HEK293 (cell line): ENCODE measurements around the gene HOXD1.

ENCODE experiments used
- CTCF ChIA-PET: fragments of 350-600 bp; formaldehyde crosslinking; extraction: SDS; loops from one replicate; lab custom pipeline; 2021; ENCODE audit warnings: antibody characterized with exemption; lab: Yijun Ruan, JAX
- POLR2A ChIA-PET: fragments of 300-600 bp; formaldehyde crosslinking; extraction: SDS; loops from one replicate; lab custom pipeline; 2020; ENCODE audit warnings: antibody characterized with exemption, inconsistent platforms; lab: Yijun Ruan, JAX
- H3K27ac ChIP-seq: fragments of 200-500 bp; sonication (Bioruptor generic); 2 replicates; pipeline ENCODE4 v1.5.1; 2014; ENCODE audit warnings: low read depth, low read length, control low read depth, inconsistent platforms; ENCODE audit errors: extremely low read depth
- H3K36me3 ChIP-seq, 2 experiments: fragments of 200-500 bp in 1 of 2; sonication (Bioruptor generic) in 1 of 2; 1 replicate in 1 of 2; 2 replicates in 1 of 2; pipeline ENCODE4 v1.5.1; 2014 to 2017; ENCODE audit warnings: inconsistent platforms in 2 of 2, low read length in 2 of 2; ENCODE audit not compliant: control insufficient read depth in 2 of 2, insufficient read depth in 1 of 2
- H3K4me1 ChIP-seq: fragments of 200-500 bp; sonication (Bioruptor generic); 2 replicates; pipeline ENCODE4 v1.5.1; 2014; ENCODE audit warnings: mild to moderate bottlenecking, low read length, inconsistent platforms; ENCODE audit not compliant: control insufficient read depth, insufficient read depth
- H3K4me3 ChIP-seq: 2 replicates; pipeline ENCODE4 v1.5.1; 2011; ENCODE audit warnings: low read depth, mild to moderate bottlenecking, control low read depth, low read length, moderate library complexity
- H3K9me3 ChIP-seq: fragments of 200-500 bp; sonication (Bioruptor generic); 2 replicates; pipeline ENCODE4 v1.5.1; 2014; ENCODE audit warnings: low read depth, low read length, inconsistent platforms; ENCODE audit not compliant: control insufficient read depth, insufficient read depth
- FEZF1 ChIP-seq: fragments of 450-650 bp; formaldehyde crosslinking; IDR thresholded peaks from 2 replicates; pipeline ENCODE4 v1.5.1; 2016; ENCODE audit warnings: missing biosample characterization, missing genetic modification characterization
- GFI1B ChIP-seq: fragments of 450-650 bp; formaldehyde crosslinking; IDR thresholded peaks from 2 replicates; pipeline ENCODE4 v1.5.1; 2016; ENCODE audit warnings: missing biosample characterization, missing genetic modification characterization
- GLIS1 ChIP-seq: fragments of 450-650 bp; formaldehyde crosslinking; IDR thresholded peaks from 2 replicates; pipeline ENCODE4 v1.5.1; 2016; ENCODE audit warnings: missing biosample characterization, missing genetic modification characterization
- IKZF3 ChIP-seq: fragments of 450-650 bp; IDR thresholded peaks from 2 replicates; pipeline ENCODE4 v1.5.0; 2018; ENCODE audit warnings: missing biosample characterization, mild to moderate bottlenecking, missing genetic modification characterization, moderate library complexity
- TCF7L2 ChIP-seq: IDR thresholded peaks from 2 replicates; pipeline ENCODE4 v1.6.1; 2011; ENCODE audit warnings: low read depth, mild to moderate bottlenecking, inconsistent platforms, low read length, moderate library complexity, borderline replicate concordance
- ZNF157 ChIP-seq: fragments of 450-650 bp; formaldehyde crosslinking; IDR thresholded peaks from 2 replicates; pipeline ENCODE4 v1.5.1; 2016; ENCODE audit warnings: missing biosample characterization, missing genetic modification characterization
- ZNF184 ChIP-seq: fragments of 450-650 bp; IDR thresholded peaks from 2 replicates; pipeline ENCODE4 v1.5.1; 2018; ENCODE audit warnings: missing biosample characterization, mild to moderate bottlenecking, missing genetic modification characterization
- TF ChIP-seq, protein P1 (sequence below): fragments of 450-650 bp; formaldehyde crosslinking; IDR thresholded peaks from 2 replicates; pipeline ENCODE4 v1.5.1; 2017; ENCODE audit warnings: missing biosample characterization, missing genetic modification characterization
- TF ChIP-seq, protein P2 (sequence below): fragments of 450-650 bp; formaldehyde crosslinking; IDR thresholded peaks from 2 replicates; pipeline ENCODE4 v1.5.1; 2016; ENCODE audit warnings: missing biosample characterization, missing genetic modification characterization, borderline replicate concordance

The HOXD1 gene

DNA sequence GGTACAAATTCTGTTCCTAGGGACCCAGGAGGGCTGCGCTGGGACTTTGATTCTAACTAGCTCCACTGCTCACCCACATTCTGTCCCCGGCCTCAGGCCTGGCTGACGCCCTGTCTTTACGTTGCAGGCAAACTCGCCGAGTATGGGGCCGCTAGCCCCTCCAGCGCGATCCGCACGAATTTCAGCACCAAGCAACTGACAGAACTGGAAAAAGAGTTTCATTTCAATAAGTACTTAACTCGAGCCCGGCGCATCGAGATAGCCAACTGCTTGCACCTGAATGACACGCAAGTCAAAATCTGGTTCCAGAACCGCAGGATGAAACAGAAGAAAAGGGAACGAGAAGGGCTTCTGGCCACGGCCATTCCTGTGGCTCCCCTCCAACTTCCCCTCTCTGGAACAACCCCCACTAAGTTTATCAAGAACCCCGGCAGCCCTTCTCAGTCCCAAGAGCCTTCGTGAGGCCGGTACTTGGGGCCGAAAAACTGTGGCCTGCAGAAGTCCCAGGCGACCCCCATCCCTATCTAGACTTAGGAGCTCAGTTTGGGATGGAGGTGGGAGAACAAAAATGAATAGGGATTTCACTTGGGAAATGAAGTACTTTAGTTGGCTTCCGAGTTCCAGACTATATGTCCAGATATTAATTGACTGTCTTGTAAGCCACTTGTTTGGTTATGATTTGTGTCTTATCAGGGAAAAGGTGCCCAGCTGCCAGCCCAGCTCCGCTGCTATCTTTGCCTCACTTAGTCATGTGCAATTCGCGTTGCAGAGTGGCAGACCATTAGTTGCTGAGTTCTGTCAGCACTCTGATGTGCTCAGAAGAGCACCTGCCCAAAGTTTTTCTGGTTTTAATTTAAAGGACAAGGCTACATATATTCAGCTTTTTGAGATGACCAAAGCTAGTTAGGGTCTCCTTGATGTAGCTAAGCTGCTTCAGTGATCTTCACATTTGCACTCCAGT, 1.5 kb downstream of the HOXD1 start:
- ChIA-PET CTCF (interaction anchor here (0.6 kb wide), 2 partner anchors 10 to 1030 kb away, joined by 3 read pairs; no protein-coding TSS in a partner anchor), POLR2A (no interaction called here)
- no peaks in the 10 kb centered on the region for H3K9me3 ChIP-seq
- H3K4me3 ChIP-seq = no peak overlapping the region
- H3K4me1 ChIP-seq = peaks cover 15% of the 10 kb centered on the region
- H3K36me3 ChIP-seq = no peaks in the 10 kb centered on the region
- TF ChIP-seq IKZF3 = 0 out of 2 replicates have a peak, but pooled peaks have one; percentile 9
- TF ChIP-seq, protein P1, sequence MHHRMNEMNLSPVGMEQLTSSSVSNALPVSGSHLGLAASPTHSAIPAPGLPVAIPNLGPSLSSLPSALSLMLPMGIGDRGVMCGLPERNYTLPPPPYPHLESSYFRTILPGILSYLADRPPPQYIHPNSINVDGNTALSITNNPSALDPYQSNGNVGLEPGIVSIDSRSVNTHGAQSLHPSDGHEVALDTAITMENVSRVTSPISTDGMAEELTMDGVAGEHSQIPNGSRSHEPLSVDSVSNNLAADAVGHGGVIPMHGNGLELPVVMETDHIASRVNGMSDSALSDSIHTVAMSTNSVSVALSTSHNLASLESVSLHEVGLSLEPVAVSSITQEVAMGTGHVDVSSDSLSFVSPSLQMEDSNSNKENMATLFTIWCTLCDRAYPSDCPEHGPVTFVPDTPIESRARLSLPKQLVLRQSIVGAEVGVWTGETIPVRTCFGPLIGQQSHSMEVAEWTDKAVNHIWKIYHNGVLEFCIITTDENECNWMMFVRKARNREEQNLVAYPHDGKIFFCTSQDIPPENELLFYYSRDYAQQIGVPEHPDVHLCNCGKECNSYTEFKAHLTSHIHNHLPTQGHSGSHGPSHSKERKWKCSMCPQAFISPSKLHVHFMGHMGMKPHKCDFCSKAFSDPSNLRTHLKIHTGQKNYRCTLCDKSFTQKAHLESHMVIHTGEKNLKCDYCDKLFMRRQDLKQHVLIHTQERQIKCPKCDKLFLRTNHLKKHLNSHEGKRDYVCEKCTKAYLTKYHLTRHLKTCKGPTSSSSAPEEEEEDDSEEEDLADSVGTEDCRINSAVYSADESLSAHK (tag by site-specific recombination) = 0 out of 2 replicates have a peak, but pooled peaks have one; percentile 20
- TF ChIP-seq GFI1B (tag by site-specific recombination) = no peak
- H3K27ac ChIP-seq = no peak overlapping the region

DNA sequence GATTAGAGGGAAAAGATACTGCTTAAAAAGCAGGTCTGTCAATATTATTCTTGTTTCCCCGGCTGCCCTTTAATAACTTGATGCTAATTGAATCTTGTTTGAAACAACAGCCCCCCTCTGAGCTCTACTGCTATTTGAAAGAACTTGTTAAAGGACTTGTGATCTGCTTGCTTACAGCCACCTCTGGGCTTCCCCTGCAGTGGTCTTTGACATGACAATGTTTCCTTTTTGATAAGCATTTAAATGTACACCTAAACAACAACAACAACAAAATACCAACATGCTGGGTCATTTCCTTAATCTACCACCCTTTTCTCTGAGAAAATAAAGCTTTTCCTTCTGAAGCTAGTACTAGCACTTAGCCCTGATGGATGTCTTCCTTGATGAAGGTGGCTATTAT, 3.9 kb downstream of the HOXD1 start:
- Histone ChIP-seq H3K9me3 (no peaks in the 10 kb centered on the region), H3K4me1 (peaks cover 12% of the 10 kb centered on the region), H3K4me3 (no peak overlapping the region), H3K36me3 (no peaks in the 10 kb centered on the region)
- ChIA-PET POLR2A (no interaction called here), CTCF (interaction anchor here (0.5 to 1.0 kb wide), 3 partner anchors 53 to 263 kb away, joined by 3 to 4 read pairs (median 4); no protein-coding TSS in a partner anchor)
- TF ChIP-seq GLIS1 (tag by site-specific recombination) = peak; percentile 49
- TF ChIP-seq FEZF1 (tag by site-specific recombination) = no peak
- TF ChIP-seq ZNF184 (tag by site-specific recombination) = no peak
- TF ChIP-seq, all 188 proteins: peak for 1
- no peak overlapping the region for H3K27ac ChIP-seq

DNA sequence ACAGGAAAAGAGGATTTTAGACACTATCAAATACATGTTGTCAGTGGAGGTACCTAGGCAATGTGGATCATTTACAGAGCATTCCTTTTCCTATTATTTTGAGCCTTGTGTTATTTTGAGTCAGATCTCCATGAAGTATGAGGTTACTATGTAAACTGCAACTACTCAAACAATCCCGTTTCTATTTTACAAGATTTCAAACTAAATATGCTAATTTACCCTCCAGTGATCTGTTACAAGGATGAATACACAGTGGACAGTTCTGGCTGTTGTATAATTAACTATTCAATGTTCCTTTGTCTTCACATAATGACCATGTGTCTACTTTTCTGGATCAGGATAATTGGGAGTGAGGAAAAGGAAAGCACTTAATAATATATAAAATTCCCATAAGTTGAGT, 4.6 kb downstream of the HOXD1 start:
- Histone ChIP-seq H3K9me3 (no peaks in the 10 kb centered on the region), H3K27ac (no peak overlapping the region), H3K4me1 (peaks cover 12% of the 10 kb centered on the region), H3K36me3 (no peaks in the 10 kb centered on the region), H3K4me3 (no peak overlapping the region)
- ChIA-PET POLR2A (no interaction called here), CTCF (interaction anchor here (1.6 kb wide), 1 partner anchor 262 kb away, joined by 4 read pairs; no protein-coding TSS in a partner anchor)
- TF ChIP-seq TCF7L2 = no peak
- TF ChIP-seq, protein P2, sequence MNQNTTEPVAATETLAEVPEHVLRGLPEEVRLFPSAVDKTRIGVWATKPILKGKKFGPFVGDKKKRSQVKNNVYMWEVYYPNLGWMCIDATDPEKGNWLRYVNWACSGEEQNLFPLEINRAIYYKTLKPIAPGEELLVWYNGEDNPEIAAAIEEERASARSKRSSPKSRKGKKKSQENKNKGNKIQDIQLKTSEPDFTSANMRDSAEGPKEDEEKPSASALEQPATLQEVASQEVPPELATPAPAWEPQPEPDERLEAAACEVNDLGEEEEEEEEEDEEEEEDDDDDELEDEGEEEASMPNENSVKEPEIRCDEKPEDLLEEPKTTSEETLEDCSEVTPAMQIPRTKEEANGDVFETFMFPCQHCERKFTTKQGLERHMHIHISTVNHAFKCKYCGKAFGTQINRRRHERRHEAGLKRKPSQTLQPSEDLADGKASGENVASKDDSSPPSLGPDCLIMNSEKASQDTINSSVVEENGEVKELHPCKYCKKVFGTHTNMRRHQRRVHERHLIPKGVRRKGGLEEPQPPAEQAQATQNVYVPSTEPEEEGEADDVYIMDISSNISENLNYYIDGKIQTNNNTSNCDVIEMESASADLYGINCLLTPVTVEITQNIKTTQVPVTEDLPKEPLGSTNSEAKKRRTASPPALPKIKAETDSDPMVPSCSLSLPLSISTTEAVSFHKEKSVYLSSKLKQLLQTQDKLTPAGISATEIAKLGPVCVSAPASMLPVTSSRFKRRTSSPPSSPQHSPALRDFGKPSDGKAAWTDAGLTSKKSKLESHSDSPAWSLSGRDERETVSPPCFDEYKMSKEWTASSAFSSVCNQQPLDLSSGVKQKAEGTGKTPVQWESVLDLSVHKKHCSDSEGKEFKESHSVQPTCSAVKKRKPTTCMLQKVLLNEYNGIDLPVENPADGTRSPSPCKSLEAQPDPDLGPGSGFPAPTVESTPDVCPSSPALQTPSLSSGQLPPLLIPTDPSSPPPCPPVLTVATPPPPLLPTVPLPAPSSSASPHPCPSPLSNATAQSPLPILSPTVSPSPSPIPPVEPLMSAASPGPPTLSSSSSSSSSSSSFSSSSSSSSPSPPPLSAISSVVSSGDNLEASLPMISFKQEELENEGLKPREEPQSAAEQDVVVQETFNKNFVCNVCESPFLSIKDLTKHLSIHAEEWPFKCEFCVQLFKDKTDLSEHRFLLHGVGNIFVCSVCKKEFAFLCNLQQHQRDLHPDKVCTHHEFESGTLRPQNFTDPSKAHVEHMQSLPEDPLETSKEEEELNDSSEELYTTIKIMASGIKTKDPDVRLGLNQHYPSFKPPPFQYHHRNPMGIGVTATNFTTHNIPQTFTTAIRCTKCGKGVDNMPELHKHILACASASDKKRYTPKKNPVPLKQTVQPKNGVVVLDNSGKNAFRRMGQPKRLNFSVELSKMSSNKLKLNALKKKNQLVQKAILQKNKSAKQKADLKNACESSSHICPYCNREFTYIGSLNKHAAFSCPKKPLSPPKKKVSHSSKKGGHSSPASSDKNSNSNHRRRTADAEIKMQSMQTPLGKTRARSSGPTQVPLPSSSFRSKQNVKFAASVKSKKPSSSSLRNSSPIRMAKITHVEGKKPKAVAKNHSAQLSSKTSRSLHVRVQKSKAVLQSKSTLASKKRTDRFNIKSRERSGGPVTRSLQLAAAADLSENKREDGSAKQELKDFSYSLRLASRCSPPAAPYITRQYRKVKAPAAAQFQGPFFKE = no peak
- no peak for TF ChIP-seq ZNF157 (tag by site-specific recombination)
